K562 (cell line): ENCODE results near the gene RCSD1. TPM values are rescaled to one million over a fixed set of nuclear protein-coding genes. Genes with fewer than 3 reads are reported as not detected.
A peak's percentile ranks its signal among the peaks of the same experiment; 100 is the strongest.

ENCODE experiments used
- ARHGAP35 ChIP-seq: fragments of 450-650 bp; IDR thresholded peaks from 2 replicates; pipeline ENCODE4 v1.6.1; 2018; ENCODE audit not compliant: partially characterized antibody
- CBX3 ChIP-seq, 2 experiments: IDR thresholded peaks; 1 replicate in 1 of 2; 2 replicates in 1 of 2; pipeline ENCODE4 v1.6.1; 2012; ENCODE audit warnings: inconsistent platforms in 2 of 2, low read length in 2 of 2, borderline replicate concordance in 1 of 2, control low read depth in 1 of 2
- CCNT2 ChIP-seq: IDR thresholded peaks from 2 replicates; pipeline ENCODE4 v1.6.1; 2011; ENCODE audit warnings: borderline replicate concordance, low read depth, mild to moderate bottlenecking, moderate library complexity, mixed read lengths, low read length; ENCODE audit not compliant: insufficient read length; ENCODE audit errors: extremely low read depth
- KAT7 ChIP-seq: sonication (generic); formaldehyde crosslinking; IDR thresholded peaks from 2 replicates; pipeline ENCODE4 v1.8.0; 2022; ENCODE audit warnings: missing genetic modification reagents, mild to moderate bottlenecking, borderline replicate concordance
- KLF1 ChIP-seq: fragments of 450-650 bp; IDR thresholded peaks from 2 replicates; pipeline ENCODE4 v1.6.1; 2016; ENCODE audit warnings: missing genetic modification characterization, missing compliant biosample characterization
- KLF13 ChIP-seq: fragments of 450-650 bp; IDR thresholded peaks from 2 replicates; pipeline ENCODE4 v1.6.1; 2016; ENCODE audit warnings: missing genetic modification characterization, low read depth, mild to moderate bottlenecking, missing compliant biosample characterization, moderate library complexity, borderline replicate concordance
- OTX1 ChIP-seq: fragments of 450-650 bp; formaldehyde crosslinking; IDR thresholded peaks from 2 replicates; pipeline ENCODE4 v1.4.0; 2022; ENCODE audit warnings: mild to moderate bottlenecking
- PHB ChIP-seq: fragments of 250-450 bp; sonication (Bioruptor Pico); IDR thresholded peaks from 2 replicates; pipeline ENCODE4 v1.5.0; 2021
- POLR2A ChIP-seq: fragments of 450-650 bp; conservative IDR thresholded peaks from 2 replicates; pipeline ENCODE4 v1.6.1; 2016
- PRMT5 ChIP-seq: sonication (generic); formaldehyde crosslinking; IDR thresholded peaks from 2 replicates; pipeline ENCODE4 v1.5.0; 2020; ENCODE audit warnings: missing genetic modification reagents
- PTBP1 ChIP-seq: fragments of 200-400 bp; formaldehyde crosslinking; IDR thresholded peaks from 2 replicates; pipeline ENCODE4 v1.6.1; 2017; ENCODE audit warnings: low read depth, low read length
- RBBP5 ChIP-seq: fragments of 200-600 bp; sonication (generic); IDR thresholded peaks from 2 replicates; pipeline ENCODE4 v1.6.1; 2012; ENCODE audit warnings: borderline replicate concordance, mild to moderate bottlenecking, low read length, control low read depth, inconsistent platforms; ENCODE audit not compliant: insufficient read depth, poor library complexity, severe bottlenecking
- SP1 ChIP-seq: sonication (generic); formaldehyde crosslinking; IDR thresholded peaks from 2 replicates; pipeline ENCODE4 v1.8.1; 2022; ENCODE audit warnings: mild to moderate bottlenecking, missing genetic modification reagents
- TCF3 ChIP-seq: sonication (generic); formaldehyde crosslinking; IDR thresholded peaks from 2 replicates; pipeline ENCODE4 v1.4.0; 2020; ENCODE audit warnings: mild to moderate bottlenecking, missing genetic modification reagents
- ZEB2 ChIP-seq: fragments of 450-650 bp; IDR thresholded peaks from 2 replicates; pipeline ENCODE4 v1.6.1; 2016
- ZFPM2 ChIP-seq: fragments of 250-450 bp; sonication (Bioruptor Pico); IDR thresholded peaks from 2 replicates; pipeline ENCODE4 v1.5.1; 2022; ENCODE audit warnings: mild to moderate bottlenecking
- ZNF217 ChIP-seq: sonication (generic); formaldehyde crosslinking; IDR thresholded peaks from 2 replicates; pipeline ENCODE4 v1.8.0; 2022; ENCODE audit warnings: mild to moderate bottlenecking, missing genetic modification reagents
- ZNF3 ChIP-seq: fragments of 250-450 bp; sonication (Bioruptor Pico); IDR thresholded peaks from 2 replicates; pipeline ENCODE4 v1.5.0; 2021; ENCODE audit warnings: mild to moderate bottlenecking, moderate library complexity
- polyA plus RNA-seq, 8 experiments: library from polyadenylated mRNA; depleted of rRNA in 4 of 8; stranded (reverse) in 5 of 8; unstranded in 3 of 8; fragments of >200 nt; fragmentation: Nextera tagmentation in 2 of 8; fragmentation: Illumina TruSeq in 1 of 8; extraction: Ambion mirVana in 2 of 8; extraction: Trizol in 1 of 8; gene quantifications; 2 replicates each; pipeline versions ENCODE4 v1.2.1 to v1.2.3, GENCODE V29; 2011 to 2014; ENCODE audit warnings: inconsistent platforms in 1 of 8, missing spikeins in 1 of 8
- total RNA-seq, 7 experiments: library from RNA; depleted of rRNA in 6 of 7; stranded (reverse); fragments of >200 nt in 6 of 7; fragmentation: Illumina TruSeq in 2 of 7; extraction: Trizol in 2 of 7; gene quantifications; 2 replicates each; pipeline versions ENCODE4 v1.2.1 to v1.2.3, GENCODE V29; 2011 to 2021; ENCODE audit warnings: low replicate concordance in 1 of 7
- TF ChIP-seq, protein P1 (sequence below): sonication (generic); formaldehyde crosslinking; IDR thresholded peaks from 2 replicates; pipeline ENCODE4 v1.8.1; 2023; ENCODE audit warnings: mild to moderate bottlenecking, missing genetic modification reagents
- TF ChIP-seq, protein P2 (sequence below): fragments of 250-450 bp; sonication (Bioruptor Pico); IDR thresholded peaks from 2 replicates; pipeline ENCODE4 v1.8.0; 2021; ENCODE audit warnings: moderate library complexity, mild to moderate bottlenecking, inconsistent platforms
- TF ChIP-seq, protein P3 (sequence below), 2 experiments: fragments of 450-650 bp in 1 of 2; sonication (generic) in 1 of 2; formaldehyde crosslinking; conservative IDR thresholded peaks; 2 replicates each; pipeline versions ENCODE4 v1.4.0 to v1.8.1; 2020 to 2022; ENCODE audit warnings: mild to moderate bottlenecking in 1 of 2, missing genetic modification reagents in 1 of 2
- TF ChIP-seq, protein P4 (sequence below): fragments of 250-450 bp; sonication (Bioruptor Pico); IDR thresholded peaks from 2 replicates; pipeline ENCODE4 v1.5.0; 2020; ENCODE audit warnings: mild to moderate bottlenecking, borderline replicate concordance

RCSD1 gene
- total and polyA plus RNA-seq, 9 of the 15 experiments (the other 6 are each of a cell fraction or from before 2014, with no cell fraction given): 7.8 to 69.8 (median 45.3) TPM

DNA sequence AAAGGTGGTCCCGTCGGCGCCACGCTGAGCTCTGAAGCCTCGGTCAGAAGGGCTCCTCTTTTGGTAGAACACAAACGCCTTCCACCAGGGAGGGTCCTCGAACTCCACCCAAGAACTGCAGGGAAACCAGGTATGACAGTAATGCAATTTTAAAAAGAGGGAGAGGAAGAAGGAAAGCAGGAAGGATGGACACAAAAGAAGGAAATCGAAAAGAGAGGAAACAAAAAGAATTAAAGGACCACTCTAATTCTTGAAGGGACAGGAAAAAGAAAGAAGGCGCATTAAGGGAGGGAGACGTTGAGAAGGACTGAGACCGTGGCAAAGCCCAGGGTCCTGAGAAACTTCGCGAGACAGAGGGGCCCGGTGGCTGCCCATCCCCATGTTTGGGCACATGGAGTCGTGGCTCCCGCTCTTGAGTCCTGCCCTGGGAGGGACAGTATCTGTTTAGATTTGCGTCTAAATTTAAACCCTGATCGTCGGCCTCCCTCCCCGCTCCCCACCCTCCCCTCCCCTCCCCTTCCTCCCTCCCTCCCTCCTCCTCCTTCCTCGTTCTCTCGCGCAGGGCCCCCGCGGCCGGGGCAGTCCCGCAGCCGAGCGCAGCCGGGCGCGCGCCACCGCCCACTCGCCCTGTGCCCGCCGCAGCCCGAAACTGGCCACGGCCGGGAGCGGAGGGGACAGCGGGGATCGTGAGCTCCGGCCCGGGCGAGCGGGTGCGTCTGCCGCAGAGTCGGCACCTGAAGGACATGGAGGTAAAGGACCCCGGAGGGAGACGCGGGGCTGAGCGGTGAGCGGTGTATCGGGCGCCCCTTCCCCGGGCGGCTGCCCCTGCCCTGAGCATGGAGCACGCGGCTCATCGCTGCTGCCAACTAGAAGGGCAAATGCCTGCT lies at the start of gene RCSD1 (continued):
- TF ChIP-seq SP1 (no peak), OTX1 (CRISPR knock-in tag) (no peak), ZNF3 (no peak), POLR2A (peak; percentile 85), PTBP1 (0 out of 2 replicates have a peak, but pooled peaks have one; percentile 49), ARHGAP35 (peak; percentile 23), KLF13 (peak; percentile 75; the same call in 1 of the 2 replicates), KLF1 (tag) (no peak), ZNF217 (CRISPR knock-in tag) (no peak), KAT7 (peak; percentile 48; the same call in 1 of the 2 replicates), CCNT2 (peak; percentile 57), ZFPM2 (CRISPR knock-in tag) (no peak), ZEB2 (0 out of 2 replicates have a peak, but pooled peaks have one; percentile 49), RBBP5 (peak; percentile 55), PHB (CRISPR knock-in tag) (peak; percentile 82; the same call in 1 of the 2 replicates), TCF3 (no peak), PRMT5 (CRISPR knock-in tag) (no peak), CBX3 (IDR thresholded peaks at IDR 0.05; ENCODE audit: borderline replicate concordance in 1 of 2, low read length in 2 of 2) (peak in 1 of 2 experiments; percentile 45; a peak in 1 of 3 replicates)
- TF ChIP-seq, protein P1, sequence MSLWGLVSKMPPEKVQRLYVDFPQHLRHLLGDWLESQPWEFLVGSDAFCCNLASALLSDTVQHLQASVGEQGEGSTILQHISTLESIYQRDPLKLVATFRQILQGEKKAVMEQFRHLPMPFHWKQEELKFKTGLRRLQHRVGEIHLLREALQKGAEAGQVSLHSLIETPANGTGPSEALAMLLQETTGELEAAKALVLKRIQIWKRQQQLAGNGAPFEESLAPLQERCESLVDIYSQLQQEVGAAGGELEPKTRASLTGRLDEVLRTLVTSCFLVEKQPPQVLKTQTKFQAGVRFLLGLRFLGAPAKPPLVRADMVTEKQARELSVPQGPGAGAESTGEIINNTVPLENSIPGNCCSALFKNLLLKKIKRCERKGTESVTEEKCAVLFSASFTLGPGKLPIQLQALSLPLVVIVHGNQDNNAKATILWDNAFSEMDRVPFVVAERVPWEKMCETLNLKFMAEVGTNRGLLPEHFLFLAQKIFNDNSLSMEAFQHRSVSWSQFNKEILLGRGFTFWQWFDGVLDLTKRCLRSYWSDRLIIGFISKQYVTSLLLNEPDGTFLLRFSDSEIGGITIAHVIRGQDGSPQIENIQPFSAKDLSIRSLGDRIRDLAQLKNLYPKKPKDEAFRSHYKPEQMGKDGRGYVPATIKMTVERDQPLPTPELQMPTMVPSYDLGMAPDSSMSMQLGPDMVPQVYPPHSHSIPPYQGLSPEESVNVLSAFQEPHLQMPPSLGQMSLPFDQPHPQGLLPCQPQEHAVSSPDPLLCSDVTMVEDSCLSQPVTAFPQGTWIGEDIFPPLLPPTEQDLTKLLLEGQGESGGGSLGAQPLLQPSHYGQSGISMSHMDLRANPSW (CRISPR knock-in tag): 0 out of 2 replicates have a peak, but pooled peaks have one; percentile 85
- TF ChIP-seq, protein P2, sequence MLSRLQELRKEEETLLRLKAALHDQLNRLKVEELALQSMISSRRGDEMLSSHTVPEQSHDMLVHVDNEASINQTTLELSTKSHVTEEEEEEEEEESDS (CRISPR knock-in tag): no peak
- TF ChIP-seq, protein P3, sequence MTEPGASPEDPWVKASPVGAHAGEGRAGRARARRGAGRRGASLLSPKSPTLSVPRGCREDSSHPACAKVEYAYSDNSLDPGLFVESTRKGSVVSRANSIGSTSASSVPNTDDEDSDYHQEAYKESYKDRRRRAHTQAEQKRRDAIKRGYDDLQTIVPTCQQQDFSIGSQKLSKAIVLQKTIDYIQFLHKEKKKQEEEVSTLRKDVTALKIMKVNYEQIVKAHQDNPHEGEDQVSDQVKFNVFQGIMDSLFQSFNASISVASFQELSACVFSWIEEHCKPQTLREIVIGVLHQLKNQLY (CRISPR knock-in tag; conservative IDR thresholded peaks at IDR 0.05): peak in 1 of 2 experiments; percentile 75; a peak in 1 of 4 replicates
- TF ChIP-seq, protein P4, sequence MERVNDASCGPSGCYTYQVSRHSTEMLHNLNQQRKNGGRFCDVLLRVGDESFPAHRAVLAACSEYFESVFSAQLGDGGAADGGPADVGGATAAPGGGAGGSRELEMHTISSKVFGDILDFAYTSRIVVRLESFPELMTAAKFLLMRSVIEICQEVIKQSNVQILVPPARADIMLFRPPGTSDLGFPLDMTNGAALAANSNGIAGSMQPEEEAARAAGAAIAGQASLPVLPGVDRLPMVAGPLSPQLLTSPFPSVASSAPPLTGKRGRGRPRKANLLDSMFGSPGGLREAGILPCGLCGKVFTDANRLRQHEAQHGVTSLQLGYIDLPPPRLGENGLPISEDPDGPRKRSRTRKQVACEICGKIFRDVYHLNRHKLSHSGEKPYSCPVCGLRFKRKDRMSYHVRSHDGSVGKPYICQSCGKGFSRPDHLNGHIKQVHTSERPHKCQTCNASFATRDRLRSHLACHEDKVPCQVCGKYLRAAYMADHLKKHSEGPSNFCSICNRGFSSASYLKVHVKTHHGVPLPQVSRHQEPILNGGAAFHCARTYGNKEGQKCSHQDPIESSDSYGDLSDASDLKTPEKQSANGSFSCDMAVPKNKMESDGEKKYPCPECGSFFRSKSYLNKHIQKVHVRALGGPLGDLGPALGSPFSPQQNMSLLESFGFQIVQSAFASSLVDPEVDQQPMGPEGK (CRISPR knock-in tag): no peak
